Measurements from ENCODE around the gene LARGE2.

LARGE2 gene

DNA sequence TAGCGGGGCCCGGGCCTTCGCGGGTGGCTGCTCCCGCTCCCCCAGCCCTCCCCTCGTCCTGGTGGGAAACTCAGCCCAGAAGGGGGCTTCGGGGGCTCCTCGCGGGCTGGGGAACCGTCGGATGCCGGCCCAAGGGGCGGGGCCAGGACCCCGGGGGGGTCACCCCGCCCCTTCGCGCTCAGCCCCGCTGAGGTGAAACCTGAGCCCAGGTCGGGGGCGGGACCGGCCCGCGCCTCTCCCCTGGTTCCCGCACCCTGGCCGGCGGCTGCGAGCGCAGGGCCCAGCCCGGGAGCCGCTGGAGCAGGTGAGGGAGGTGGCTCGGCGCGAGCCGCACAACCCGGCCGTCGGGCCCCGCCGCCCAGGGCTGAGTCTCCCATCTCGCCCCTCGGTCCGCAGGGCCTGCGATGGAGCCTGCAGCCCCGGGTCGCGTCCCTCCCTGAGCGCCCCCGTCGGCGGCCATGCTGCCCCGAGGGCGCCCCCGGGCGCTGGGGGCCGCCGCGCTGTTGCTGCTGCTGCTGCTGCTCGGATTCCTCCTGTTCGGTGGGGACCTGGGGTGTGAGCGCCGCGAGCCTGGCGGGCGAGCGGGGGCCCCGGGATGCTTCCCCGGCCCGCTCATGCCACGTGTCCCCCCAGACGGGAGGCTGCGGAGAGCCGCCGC lies at the start of gene LARGE2:
Gene LARGE2 (plus strand): TSS at position 232 of the 658 bp plus-strand sequence. CDS start 227 bp downstream, at position 459.
- in situ Hi-C loops (cut with HindIII; ENCODE audit: low sequenced_read_pairs): no loop called here

DNA sequence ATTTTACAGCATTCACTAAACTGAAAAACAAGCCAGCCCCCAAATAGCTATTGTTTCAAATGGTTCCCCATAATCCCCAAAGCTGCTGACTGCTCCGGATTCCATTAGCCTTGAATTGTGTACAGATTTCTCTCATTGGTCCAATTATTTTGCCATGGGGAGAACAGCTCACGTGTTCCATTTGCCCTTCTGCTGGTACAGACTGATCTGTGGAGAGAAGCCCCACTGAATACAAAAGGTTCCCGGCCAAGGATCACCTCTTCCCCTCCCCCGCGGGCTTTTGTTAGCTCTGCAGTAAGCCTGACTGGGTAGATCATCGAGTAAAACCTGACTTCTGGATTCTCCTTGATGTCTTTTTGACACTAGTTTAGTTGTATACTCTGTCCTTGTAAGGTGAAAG lies 46.1 kb upstream of the LARGE2 start:
- in situ Hi-C loops (cut with HindIII; ENCODE audit: low sequenced_read_pairs): no loop called here

DNA sequence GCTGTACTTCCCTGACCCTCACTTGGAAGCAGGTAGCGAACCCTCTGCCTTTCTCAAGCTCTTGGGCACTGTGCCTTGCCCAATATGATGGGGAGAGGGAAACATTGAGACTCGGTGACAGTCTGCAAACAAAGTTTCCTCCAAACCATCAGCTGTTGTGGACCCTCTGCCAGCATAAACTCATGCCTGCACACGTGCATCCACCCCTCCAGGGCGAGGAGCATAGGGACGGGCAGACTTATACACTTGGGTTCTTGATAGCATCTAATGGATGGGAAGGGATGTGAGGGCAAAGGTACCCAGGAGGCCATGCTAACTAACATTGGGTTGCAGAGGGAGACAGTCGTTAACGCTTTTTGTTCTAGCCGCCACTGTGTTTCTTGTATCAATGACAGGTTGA lies 45.2 kb upstream of the LARGE2 start:
- in situ Hi-C loops (cut with HindIII; ENCODE audit: low sequenced_read_pairs): no loop called here

DNA sequence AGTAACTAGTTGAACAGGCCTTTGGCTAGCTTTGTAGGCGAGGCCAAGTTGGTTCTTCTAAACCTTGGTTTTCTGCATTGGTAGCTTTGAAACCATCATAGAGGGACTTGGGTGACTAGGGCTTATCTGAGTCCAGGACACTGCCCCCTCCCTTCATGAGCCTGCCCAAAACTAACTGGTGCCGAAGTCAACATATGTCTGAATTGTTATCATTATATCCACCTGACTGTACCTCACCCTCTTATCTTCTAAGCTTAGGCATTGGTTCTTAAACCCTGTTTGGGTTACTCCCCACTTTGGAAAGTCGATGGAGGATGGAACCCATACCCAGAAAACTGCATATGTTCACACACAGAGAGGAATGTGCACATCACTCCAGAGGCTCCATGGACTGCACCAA lies 44.6 kb upstream of the LARGE2 start:
- in situ Hi-C loops (cut with HindIII; ENCODE audit: low sequenced_read_pairs): no loop called here

DNA sequence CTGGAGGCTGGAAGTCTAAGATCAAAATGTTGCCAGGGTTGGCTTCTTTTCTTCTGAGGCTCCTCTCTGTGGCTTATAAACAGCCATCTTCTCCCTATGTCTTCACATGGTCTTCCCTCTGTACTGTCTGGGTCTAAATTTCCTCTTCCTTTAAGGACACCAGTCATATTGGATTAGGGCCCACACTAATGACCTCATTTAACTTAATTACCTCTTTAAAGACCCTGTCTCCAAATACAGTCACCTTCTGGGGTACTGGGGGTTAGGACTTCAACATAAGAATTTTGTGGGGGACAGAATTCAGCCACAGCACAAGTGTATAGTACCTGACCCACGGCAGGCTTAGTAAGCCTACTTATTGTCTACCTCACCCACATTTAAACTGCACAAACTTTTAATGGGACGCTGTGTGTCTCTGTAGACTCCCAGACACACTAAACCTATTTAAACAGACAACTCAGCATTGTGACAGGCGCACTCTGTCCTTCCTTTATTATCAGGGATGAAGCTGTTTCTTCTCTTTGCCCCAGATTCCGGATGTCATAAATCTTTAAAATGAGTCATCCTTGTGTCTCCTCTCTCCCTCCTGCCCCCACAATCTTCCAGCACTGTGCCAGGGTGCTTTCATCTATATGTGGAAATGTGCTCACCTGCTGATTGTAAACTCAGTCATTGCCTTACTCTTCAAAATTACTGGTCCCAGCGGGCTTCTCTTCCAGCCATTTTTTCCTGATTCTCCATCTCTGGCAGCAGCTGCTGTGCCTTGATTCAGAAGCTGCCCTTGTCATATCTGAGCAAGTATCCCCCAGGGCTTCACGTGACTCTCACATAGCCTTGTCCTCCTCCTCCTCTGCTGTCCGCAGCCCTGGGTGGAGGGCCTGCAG lies 42.4 kb upstream of the LARGE2 start:
- in situ Hi-C loops (cut with HindIII; ENCODE audit: low sequenced_read_pairs): no loop called here

DNA sequence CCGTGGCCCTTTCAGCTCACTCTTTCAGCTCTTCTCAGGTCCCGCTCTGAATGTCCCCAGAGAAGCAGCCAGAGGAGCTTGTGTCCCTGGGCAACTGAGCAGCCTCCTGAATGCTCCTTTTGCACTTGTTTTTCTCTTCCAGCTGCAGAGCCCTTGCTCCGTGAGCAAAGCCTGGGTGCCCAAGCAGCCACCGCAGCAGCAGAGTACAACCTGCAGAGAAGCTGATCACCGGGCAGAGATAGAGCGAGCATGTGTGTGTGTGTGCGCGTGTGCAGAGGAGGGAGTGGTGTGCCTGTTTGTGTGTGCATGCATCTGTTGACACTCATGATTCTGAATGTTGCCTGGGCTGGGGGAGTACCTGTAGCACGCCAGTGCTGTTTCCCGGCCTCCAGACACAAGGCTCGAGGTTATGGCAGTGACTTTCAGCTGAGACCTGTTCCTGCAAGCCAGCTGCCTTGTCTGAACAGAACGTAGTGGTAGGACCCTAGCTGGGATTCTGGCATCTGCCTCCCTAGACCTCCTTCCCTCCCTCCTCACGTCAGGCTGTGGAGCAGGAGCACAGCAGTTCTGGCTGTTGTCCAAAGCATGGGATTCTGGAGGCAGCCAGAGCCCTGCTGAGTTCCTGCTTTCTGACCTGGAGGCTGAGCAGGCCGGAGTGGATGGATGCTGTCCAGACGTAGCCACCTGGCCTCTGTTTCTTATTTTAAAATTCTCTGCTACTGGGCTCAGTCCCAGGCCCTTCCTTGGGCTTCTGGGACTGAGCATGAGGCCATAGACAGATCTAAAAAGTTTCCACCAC lies 41.5 kb upstream of the LARGE2 start:
- in situ Hi-C loops (cut with HindIII; ENCODE audit: low sequenced_read_pairs): no loop called here

DNA sequence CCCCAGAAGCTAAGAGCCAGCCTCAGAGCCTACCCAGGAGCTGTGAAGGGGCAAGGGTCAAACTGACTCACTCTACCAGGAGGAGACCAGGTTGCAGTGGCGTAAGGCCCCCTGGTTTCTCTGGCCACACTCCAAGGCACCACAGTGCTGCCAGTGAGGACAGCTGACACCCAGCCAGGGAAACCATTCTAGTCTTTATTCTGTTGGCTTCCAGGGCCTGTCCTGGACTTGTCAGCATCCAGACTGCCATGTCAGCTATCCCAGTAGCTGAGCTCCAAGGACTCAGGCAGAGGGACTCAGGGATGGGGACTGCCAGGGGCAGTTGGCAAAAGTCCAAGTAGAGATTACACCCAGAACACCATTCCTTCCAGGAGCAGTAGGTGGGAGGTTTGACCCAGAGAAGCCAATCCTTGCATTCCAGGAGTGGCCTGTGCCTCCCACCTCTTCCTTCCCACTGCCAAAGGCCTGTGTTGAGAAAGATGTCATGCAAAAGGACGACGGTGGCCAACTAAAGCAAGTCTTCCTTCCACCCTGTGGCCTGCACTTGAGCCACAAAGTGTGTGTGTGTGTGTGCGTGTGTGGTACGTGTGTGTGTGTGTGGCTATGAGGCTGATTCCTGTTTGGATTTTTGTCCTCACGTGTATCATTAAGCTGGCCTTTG lies 40.6 kb upstream of the LARGE2 start:
- in situ Hi-C loops (cut with HindIII; ENCODE audit: low sequenced_read_pairs): no loop called here

DNA sequence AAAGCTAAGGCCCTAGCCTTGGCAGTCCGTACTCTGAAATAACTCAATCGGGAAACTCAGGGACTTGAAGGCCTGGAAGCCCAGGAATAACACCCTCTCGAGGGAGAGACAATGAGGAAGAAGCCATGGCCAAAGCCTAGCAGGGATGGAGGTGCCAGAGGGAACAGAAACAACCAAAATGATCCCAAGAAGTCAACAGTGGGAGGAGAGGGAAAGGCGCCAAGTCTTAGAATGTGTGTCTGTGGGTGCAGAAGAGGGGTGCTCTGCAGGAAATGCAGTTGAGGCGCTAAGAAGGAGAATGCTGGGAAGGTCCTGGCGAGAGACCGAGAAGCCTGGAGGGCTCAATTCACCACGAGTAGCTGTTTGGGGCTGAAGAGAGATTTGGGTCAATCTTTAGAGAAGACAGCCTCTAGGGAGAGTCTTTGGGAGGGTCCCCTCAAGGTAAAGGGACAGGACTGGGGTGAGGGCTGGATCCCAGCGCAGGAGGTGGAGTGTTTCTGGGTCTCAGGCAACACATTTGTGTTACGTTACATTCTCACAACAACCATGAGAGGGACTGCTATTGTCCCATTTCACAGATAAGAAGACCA lies 37.8 kb upstream of the LARGE2 start:
- in situ Hi-C loops (cut with HindIII; ENCODE audit: low sequenced_read_pairs): no loop called here

DNA sequence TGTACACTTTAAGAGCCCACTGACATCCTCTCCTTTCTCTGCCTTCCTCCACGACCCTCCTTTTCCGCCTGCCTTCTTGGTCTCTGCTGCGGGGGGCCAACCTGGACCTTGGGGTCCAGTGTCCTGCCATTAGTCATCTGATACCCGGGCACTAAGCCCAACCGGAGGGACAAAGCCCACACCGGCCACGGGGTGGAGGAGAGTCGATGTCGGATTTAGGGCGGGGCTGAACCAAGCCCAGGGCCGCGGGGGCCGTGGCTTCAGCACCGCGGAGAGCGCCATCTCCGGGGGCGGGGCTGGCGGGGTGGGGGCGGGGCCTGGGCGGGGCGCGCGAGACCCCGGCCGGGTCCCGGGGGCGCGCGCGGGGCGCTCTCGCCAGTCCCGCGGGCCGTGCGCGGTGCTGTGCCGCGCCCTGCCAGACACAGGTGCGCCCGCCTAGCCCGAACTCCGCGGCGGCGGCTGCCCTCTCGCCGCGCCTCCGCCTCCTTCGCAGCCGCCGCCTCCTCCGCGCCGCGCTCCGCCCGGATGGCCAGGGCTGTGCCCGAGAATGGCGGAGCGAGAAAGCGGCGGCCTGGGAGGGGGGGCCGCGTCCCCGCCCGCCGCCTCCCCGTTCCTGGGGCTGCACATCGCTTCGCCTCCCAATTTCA lies 37.1 kb upstream of the LARGE2 start, which contains the start of gene MAPK8IP1:
Gene MAPK8IP1 (plus strand): TSS at position 378 of the 647 bp plus-strand sequence. CDS start 170 bp downstream, at position 548.
- in situ Hi-C loops (cut with HindIII; ENCODE audit: low sequenced_read_pairs): no loop called here

DNA sequence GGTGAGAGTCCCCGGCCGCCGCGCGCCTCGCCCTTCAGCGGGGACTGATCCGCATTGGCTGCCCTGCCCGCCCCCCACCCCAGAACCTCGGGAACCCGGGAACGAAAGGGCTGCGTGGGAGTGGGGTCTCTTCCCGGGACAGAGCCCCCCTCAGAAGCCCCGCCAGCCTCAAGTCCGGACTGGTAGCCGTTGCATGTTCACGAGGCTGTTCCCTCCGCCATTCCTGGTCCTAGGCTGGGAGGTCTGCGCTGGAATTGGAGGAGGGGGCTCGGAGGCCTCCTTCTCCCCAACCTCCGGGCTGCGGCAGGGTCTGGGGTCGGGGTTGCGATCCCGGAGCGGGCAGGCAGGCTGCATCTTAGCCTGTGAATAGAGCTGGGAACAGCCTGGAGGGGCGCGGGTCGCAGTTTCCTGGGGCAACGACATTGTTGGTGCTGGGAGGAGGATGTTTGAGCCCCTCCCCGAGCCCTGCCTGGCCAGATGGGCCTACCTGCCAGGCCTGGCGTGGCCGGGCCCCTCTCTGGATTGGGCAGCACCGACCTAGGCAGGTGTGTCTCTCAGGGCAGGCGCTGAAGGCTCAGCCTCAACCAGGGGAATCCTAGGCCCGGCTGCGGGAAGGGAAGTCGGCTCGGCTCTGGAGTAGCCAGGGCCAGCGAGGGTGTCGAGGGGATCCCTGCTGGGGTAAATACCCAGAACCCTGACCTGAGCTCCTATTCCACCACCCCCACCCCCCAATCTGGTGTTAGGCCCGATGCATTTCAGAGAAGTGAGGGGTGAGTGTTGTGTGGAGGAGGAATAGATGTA lies 36.3 kb upstream of the LARGE2 start:
- in situ Hi-C loops (cut with HindIII; ENCODE audit: low sequenced_read_pairs): no loop called here

DNA sequence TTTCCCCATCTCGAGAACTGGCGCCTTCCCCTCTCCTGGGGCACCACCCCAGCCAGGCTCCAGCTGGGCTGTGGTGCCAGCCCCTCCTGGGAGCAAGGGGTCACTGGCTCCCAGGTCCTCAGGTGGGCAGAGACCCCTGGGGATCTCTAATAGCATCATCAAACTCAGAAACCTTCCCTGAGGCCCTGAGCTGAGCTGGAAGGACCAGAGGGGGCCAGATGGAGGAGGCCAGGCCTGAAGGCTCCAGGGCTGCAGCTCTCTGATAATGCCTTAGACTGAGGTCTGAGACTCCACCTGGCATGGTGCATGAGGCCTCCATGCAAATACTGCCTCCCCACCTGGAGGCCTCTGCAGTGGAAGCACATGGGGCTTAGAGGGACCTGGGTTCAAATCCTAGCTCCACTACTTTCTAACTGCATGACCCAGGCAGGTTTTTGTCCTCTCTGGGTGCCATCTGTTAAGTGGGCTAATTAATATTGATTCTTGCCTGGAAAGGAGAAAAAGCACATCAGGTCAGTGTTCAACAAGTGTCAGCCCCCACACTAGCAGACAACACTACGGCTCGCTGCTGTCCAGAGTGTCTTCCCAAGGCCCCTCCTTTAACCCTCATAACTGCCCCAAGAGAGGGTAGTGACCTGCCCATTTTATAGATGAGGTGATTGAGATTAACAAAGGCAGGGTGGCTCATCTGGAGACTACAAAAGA lies 35.5 kb upstream of the LARGE2 start:
- in situ Hi-C loops (cut with HindIII; ENCODE audit: low sequenced_read_pairs): no loop called here

DNA sequence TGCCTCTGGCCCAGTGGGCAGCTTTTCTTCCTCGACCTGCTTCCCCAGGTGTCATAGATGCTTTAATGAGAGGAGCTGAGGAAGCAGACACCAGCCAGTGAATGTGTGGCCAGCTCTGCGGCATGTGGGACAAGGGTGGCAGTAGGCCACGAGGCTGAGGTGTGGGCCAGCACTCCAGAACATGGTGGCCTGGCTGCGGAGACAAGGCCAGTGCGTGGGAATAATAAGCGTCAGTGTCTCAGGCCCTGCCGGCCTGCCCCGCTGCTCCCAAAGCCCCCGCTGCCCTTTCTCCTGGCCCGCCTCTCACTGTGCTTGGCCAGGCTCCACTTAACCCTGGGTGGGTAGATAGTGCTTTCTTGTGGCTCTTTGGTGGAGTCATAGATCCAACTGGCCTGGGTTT lies 34.9 kb upstream of the LARGE2 start:
- in situ Hi-C loops (cut with HindIII; ENCODE audit: low sequenced_read_pairs): no loop called here

DNA sequence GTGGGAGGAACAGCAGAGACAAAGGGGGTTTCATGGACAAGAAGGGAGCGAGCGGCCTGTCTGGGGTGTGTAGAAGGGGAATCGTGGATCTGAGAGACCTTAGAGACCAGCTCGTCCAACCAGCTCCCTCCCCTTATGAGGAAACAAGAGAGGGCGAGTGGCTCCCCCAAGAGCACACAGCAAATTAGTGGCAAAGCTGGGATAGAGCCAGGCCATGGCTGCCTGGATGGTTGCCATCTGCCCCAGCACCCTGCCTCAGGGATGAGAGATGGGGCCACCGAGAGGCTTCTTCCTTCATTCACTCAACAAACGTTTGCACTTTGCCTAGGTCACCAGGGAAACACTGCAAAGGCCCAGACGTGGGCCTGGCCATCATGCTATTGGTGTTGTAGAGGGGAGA lies 32.9 kb upstream of the LARGE2 start:
- in situ Hi-C loops (cut with HindIII; ENCODE audit: low sequenced_read_pairs): no loop called here

DNA sequence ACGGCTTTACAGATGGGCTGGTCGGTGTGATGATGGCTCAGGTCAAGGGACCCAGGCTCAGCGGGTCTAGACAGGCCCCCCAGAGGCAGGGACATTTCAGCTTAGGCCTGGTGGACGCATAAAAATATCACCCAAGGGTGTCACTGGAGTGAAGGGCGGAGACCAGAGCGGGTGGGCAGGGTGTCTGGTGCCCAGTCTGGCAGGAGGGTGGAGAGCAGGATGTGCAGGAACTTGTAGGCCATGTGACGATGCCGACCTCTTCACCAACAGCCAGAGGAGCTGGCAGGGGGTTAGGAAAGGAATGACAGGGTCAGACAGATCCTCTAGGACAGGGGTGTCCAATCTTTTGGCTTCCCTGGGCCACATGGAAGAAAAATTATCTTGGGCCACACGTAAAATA lies 32.5 kb upstream of the LARGE2 start:
- in situ Hi-C loops (cut with HindIII; ENCODE audit: low sequenced_read_pairs): no loop called here

DNA sequence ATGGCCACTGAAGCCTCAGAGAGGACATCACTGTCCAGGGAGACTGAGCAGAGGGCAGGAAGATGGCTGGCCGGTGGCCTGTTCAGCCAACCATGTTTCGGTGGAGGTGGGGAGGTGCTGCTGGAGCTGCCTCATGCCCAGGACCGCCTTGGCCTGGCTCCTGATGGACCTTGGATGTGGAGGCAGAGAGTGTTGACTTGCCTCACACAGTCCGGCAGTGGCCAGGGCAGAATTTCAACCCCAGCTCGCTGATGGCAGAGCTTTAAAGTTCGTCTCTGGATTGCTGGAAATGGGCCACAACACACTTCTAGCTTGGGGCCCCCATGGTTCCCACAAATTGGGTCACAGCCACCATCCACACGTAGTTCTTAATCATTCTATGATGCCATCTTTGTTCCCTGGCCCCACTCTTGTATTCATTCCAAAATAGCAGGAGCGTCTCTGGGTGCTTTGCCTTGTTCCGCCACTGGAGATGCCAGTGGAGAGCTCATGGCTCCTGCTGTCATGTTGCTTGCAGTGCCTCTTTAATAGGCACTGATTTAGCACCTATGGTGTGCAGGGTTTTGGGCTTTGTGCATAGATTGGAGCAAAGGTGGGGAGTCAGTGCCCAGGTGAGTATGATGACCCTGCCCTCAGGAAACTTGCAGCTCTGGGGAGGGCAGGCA lies 31.4 kb upstream of the LARGE2 start:
- in situ Hi-C loops (cut with HindIII; ENCODE audit: low sequenced_read_pairs): no loop called here

DNA sequence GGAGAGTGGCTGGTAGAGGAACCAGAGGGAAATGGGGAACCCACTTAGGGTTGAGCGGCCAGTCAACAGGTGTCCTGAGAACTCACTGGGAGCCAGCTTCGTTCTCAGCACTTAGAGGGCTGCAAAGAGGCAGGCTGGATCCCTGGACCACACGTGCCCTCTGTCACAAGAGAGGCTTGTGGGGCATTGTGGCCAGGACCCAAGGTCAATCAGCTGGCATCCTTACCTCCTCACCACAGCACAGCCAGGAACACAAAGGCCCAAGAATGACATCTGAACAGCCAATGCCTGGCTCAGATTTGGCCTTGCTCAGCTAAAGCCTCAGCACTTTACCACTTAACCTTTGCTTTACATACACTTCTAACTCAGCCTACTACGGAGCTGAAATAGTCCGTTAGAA lies 29.6 kb upstream of the LARGE2 start:
- in situ Hi-C loops (cut with HindIII; ENCODE audit: low sequenced_read_pairs): no loop called here

DNA sequence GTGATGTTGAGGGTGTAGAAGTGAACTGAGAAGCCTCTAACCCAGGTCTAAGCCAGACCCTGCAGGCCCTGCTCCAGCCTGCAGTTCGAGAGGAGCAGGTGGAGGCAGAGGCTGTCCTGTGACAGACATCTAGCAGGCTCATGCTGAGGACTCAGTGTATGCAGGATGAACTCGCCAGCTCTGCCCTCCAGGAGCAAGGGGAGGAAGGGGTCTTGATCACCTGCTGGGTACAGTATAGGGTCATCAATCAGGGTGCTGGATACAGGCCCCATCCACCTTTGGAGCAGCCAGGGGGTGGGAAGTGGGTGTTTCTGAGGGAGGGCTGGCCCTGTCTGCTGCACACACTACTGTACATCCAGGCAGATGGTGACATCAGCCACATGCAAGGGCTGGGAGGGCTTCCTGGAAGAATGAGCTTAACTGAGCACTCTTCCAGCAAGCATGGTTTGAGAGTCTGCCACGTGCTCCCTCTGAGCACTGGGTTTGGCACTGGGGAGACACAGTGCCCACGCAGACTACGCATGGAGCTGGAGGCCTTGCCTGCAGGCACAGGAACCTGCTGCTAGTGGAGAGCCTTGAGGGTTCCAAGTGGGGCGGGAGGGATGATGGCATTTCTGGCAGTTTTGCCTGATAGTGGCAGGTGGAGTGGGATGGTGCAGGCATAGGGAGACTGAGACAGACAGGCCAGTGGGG lies 27.8 kb upstream of the LARGE2 start:
- in situ Hi-C loops (cut with HindIII; ENCODE audit: low sequenced_read_pairs): no loop called here
